Mammary epithelial cell (primary cell): ENCODE measurements around the gene BRAT1.

Source experiments
- CTCF ChIP-seq, 2 donors: IDR thresholded peaks in 1 of 2; conservative IDR thresholded peaks in 1 of 2; 2 replicates each; pipeline ENCODE4 v1.5.1; 2011 to 2012; ENCODE audit warnings: inconsistent platforms in 2 of 2, low read length in 2 of 2, mild to moderate bottlenecking in 2 of 2, control low read depth in 1 of 2, low read depth in 1 of 2; ENCODE audit not compliant: insufficient read depth in 1 of 2; ENCODE audit errors: extremely low read depth in 1 of 2
- EZH2 ChIP-seq: IDR thresholded peaks from 2 replicates; pipeline ENCODE4 v1.6.1; 2012; ENCODE audit warnings: low read length, inconsistent platforms, borderline replicate concordance

GRCh38 chr7:2522780-2523433, 32.4 kb downstream of the BRAT1 start:
- TF ChIP-seq CTCF (conservative IDR thresholded peaks at IDR 0.05 in 1 of 2, IDR thresholded peaks at IDR 0.05 in 1 of 2; ENCODE audit: extremely low read depth in 1 of 2, insufficient read depth in 1 of 2, low read depth in 1 of 2, low read length in 2 of 2) (no peak), EZH2 (no peak)
